A549 treated with DMSO at 1 μM for 4 hours (cell line): Measurements from ENCODE around the gene SIPA1. TPM values are rescaled to one million over a fixed set of nuclear protein-coding genes. Genes with fewer than 3 reads are reported as not detected.

ENCODE experiments used
- total RNA-seq: library from RNA; stranded (reverse); fragments of 200-300 nt; extraction: Qiagen RNA extraction; gene quantifications from 5 replicates; pipeline ENCODE4 v1.2.3, GENCODE V29; 2022; ENCODE audit warnings: low read depth

SIPA1 gene, protein sequence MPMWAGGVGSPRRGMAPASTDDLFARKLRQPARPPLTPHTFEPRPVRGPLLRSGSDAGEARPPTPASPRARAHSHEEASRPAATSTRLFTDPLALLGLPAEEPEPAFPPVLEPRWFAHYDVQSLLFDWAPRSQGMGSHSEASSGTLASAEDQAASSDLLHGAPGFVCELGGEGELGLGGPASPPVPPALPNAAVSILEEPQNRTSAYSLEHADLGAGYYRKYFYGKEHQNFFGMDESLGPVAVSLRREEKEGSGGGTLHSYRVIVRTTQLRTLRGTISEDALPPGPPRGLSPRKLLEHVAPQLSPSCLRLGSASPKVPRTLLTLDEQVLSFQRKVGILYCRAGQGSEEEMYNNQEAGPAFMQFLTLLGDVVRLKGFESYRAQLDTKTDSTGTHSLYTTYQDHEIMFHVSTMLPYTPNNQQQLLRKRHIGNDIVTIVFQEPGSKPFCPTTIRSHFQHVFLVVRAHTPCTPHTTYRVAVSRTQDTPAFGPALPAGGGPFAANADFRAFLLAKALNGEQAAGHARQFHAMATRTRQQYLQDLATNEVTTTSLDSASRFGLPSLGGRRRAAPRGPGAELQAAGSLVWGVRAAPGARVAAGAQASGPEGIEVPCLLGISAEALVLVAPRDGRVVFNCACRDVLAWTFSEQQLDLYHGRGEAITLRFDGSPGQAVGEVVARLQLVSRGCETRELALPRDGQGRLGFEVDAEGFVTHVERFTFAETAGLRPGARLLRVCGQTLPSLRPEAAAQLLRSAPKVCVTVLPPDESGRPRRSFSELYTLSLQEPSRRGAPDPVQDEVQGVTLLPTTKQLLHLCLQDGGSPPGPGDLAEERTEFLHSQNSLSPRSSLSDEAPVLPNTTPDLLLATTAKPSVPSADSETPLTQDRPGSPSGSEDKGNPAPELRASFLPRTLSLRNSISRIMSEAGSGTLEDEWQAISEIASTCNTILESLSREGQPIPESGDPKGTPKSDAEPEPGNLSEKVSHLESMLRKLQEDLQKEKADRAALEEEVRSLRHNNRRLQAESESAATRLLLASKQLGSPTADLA
- 9.7 to 22.5 TPM (median 18.8 TPM) in 5 replicates for total RNA-seq

DNA sequence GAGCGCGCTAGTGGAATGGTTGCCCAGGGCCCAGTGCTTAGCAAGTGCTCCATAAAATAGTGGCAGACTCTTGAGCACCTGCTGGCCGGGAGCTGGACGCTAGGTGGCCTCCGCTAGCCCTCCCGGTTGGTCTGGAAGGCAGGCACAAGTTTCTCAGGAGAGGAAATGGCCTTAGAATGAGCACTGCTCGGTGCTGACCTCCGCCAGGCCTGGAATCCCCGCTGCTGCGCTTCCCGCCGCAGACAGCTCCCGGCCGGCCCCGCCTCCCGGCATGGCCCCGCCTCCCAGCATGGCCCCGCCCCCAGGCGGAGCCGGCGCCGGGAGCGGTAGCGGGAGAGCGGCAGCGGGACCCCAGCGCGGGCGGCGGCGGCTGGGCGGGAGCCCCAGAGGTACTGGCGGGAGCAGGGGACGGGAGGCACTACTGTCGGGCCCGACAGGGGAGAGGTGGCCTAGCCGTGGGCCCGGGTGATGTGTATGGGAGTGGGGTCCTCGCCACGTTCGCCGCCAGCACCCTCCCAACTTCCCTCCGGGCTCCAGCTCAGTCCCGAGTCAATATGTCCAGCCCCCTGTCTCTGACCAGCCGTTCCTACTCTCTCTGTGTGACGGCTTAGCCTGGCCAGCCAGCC lies at the start of gene SIPA1:
Gene SIPA1 (plus strand): TSS at position 308 of the 626 bp plus-strand sequence. CDS start 2,821 bp downstream, outside the sequence.

DNA sequence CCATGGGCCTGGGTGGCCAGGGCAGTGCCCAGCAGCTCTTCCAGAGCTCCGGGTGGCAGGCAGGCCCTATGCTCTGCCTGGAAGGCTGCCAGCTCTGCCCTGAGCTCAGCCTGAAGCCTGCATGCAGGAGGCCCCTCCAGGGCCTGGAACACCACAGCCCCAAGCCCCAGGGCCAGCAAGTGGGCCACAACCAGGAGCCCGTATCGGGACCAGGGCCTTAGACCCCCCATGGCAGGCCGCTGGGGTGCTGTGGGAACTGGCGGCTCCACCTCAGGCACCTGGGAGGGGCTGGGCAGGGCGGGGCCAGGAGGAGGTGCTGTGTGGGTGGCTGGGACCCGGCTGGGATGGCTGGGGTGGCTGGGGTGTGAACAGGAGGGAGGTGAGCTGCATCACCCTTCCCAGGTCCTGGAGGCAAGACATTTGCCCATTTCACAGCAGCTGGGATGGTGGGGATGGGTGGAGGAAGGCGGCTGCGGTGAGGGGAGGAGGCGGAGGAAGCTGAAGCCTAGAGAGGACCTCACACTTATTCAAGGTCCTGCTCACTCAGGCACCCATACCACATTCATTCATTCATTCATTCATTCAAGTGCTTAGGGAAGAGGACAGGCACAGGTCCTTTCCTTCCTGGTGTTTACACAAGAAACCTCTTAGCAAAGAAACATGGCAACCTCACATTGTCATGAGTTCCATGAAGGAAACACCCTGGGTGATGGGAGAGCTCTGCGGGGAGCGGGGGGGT lies 42.2 kb upstream of the SIPA1 start, which contains the start of gene KCNK7:
Gene KCNK7 (minus strand): TSS at position 258 of the 739 bp plus-strand sequence. CDS start 28 bp downstream, at position 230.

DNA sequence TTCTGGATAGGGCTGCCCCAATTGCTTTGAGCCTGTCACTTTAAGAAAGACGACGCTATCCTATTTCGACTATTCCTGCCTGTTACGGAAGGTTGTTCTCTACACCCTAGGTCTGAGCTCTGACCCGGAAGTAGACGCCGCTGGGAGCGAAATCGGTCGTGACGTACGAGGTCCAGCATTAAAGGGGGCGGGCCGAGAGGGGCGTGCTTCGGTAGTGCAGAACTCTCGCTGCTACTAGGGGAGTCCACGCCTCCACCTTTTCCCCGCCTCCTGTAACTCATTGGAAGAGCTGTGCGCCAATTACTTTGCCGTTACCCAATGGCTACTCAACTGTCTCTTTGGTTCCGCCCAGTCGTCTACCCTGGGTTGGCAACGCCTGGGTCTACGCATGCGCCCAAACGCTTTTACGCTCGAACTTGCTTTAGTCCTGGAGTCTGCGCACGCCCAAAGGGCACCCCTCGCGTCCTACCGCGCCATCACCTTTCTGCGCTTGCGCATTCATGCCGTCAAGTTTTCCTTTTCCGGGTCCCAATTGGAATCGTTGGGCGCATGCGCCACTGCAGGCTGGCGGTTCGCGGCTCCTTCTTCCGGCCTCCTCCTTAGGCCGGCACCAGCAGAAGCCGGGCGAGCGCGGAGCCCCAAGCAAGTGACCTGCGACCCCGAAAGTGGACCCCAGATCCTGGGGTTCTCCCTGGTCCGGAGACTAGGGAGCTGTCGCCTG lies 22.5 kb upstream of the SIPA1 start, which contains the start of gene PCNX3:
Gene PCNX3 (plus strand): TSS at position 548 of the 721 bp plus-strand sequence. CDS start 536 bp downstream, outside the sequence.

DNA sequence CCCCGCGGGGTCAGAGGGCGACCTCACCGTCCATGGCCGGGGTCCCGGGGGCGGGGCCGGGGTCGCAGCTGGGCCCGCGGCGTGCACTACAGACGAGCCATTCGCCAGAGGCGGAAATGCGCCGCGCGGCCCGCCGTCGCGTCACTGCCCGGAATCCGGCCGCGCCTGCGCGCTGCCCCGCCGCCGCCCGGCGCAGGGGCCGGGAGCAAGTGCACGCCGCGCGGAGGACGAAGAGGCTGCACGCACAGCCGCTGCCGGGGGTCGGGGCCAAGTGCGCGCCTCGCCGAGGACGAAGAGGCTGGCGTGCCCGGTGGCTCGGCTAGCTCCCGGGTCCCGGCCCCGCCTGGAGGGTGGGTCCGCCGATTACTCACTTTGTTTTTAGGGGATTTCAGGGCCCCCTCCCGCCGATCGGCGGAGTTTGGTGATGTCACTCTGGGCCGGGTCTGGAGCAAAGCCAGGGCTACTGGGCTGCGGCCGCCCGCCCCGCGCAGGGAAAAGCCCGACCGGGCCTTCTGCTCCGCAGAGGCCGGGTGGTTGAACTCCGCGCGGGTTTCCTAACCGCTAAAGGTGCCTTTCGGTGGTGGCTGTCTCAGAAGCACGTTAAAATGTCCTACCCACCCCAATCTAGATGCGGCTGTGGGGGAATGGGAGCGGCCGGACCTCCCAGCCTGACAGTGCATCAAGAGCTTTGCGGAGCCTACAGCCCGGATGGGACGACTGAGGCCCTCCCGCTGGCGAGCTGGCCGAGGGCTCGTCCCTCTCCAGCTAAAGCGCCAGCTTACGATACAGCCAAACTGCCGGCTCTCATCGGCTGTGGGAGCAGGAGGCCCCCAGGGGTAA lies 25.1 kb downstream of the SIPA1 start, which contains the start of gene RELA:
Gene RELA (minus strand): TSS at position 118 of the 840 bp plus-strand sequence. CDS start 84 bp downstream, at position 34.

Other genes starting within 250 kb of the SIPA1 start
- gene NEAT1, start 215.3 kb upstream of the SIPA1 start, total RNA-seq = 133 to 221 TPM (median 217 TPM) in 5 replicates
- 47.2 to 76.6 TPM (median 61.1 TPM) in 5 replicates for gene MALAT1, start 139.1 kb upstream of the SIPA1 start, total RNA-seq
- gene SCYL1, start 113.0 kb upstream of the SIPA1 start, total RNA-seq = 47.1 to 63.4 TPM (median 58.1 TPM) in 5 replicates
- 92.6 to 142 TPM (median 111 TPM) in 5 replicates for gene LTBP3, start 79.7 kb upstream of the SIPA1 start, total RNA-seq
- 64.8 to 81.6 TPM (median 75.2 TPM) in 5 replicates for gene ZNRD2, start 67.6 kb upstream of the SIPA1 start, total RNA-seq
- gene FAM89B, start 65.6 kb upstream of the SIPA1 start, total RNA-seq = 29.8 to 56.2 TPM (median 48.0 TPM) in 5 replicates
- gene EHBP1L1, start 62.0 kb upstream of the SIPA1 start, total RNA-seq = 35.8 to 46.9 TPM (median 39.7 TPM) in 5 replicates
- 0.11 to 2.2 TPM (median 0.31 TPM) in 5 replicates for gene KCNK7, start 42.3 kb upstream of the SIPA1 start, total RNA-seq
- 44.1 to 59.2 TPM (median 50.6 TPM) in 5 replicates for gene MAP3K11, start 23.9 kb upstream of the SIPA1 start, total RNA-seq
- 29.3 to 41.5 TPM (median 36.7 TPM) in 5 replicates for gene PCNX3, start 22.3 kb upstream of the SIPA1 start, total RNA-seq
- gene RELA, start 24.8 kb downstream of the SIPA1 start, total RNA-seq = 74.4 to 83.8 TPM (median 81.1 TPM) in 5 replicates
- gene KAT5, start 74.2 kb downstream of the SIPA1 start, total RNA-seq = 44.8 to 54.2 TPM (median 47.0 TPM) in 5 replicates
- gene RNASEH2C, start 82.7 kb downstream of the SIPA1 start, total RNA-seq = 23.8 to 48.1 TPM (median 44.1 TPM) in 5 replicates
- 10.0 to 13.8 TPM (median 11.8 TPM) in 5 replicates for gene AP5B1, start 142.9 kb downstream of the SIPA1 start, total RNA-seq
- 0.02 to 0.08 TPM (median 0.02 TPM) in 3 of 5 replicates, not detected in the others for gene OVOL1, start 149.0 kb downstream of the SIPA1 start, total RNA-seq
- gene SNX32, start 195.9 kb downstream of the SIPA1 start, total RNA-seq = 0.06 to 0.14 TPM (median 0.11 TPM) in 4 of 5 replicates, not detected in the other
- 2,114 to 2,300 TPM (median 2,193 TPM) in 5 replicates for gene CFL1, start 220.1 kb downstream of the SIPA1 start, total RNA-seq
- 24.8 to 34.5 TPM (median 33.9 TPM) in 5 replicates for gene MUS81, start 222.3 kb downstream of the SIPA1 start, total RNA-seq
- gene EFEMP2, start 234.7 kb downstream of the SIPA1 start, total RNA-seq = 0.67 to 2.1 TPM (median 1.4 TPM) in 5 replicates
- 0.09 TPM in 1 of 5 replicates, not detected in the others for gene CTSW, start 241.7 kb downstream of the SIPA1 start, total RNA-seq